Spleen (tissue), 7 donors: ENCODE results near the gene FBXO34.

Experiments used
- CTCF ChIP-seq, 11 experiments: fragments of 200-600 bp in 7 of 11; fragments of 450-650 bp in 4 of 11; sonication (generic) in 4 of 11; IDR thresholded peaks in 8 of 11; conservative IDR thresholded peaks in 3 of 11; 1 replicate in 7 of 11; 2 replicates in 4 of 11; pipeline versions ENCODE4 v1.4.0 to v1.8.0; 2016 to 2021; ENCODE audit warnings: antibody characterized with exemption in 11 of 11, inconsistent platforms in 4 of 11, mild to moderate bottlenecking in 1 of 11
- POLR2A ChIP-seq, 3 donors: fragments of 450-650 bp; IDR thresholded peaks; one replicate each; pipeline ENCODE4 v1.5.1; 2017; ENCODE audit warnings: antibody characterized with exemption in 3 of 3, mild to moderate bottlenecking in 1 of 3
- POLR2AphosphoS5 ChIP-seq, 3 donors: sonication (generic); formaldehyde crosslinking; IDR thresholded peaks; one replicate each; pipeline ENCODE4 v1.5.1; 2017; ENCODE audit warnings: antibody characterized with exemption in 3 of 3
- donor health status: DM: no; HTN: no; CAD: no; lungs with moderate emphysema.
- donor health status: DM: no; HTN: no; CAD: no.
- donor health status: DM: no; HTN: no; CAD: no.

GRCh38 chr14:55399852-55400251 is 128.6 kb downstream of the FBXO34 start:
- TF ChIP-seq CTCF (IDR thresholded peaks at IDR 0.05 in 8 of 11, conservative IDR thresholded peaks at IDR 0.05 in 3 of 11), result no peak
- TF ChIP-seq POLR2A (IDR thresholded peaks at IDR 0.05), result no peak
- no peak for TF ChIP-seq POLR2AphosphoS5 (IDR thresholded peaks at IDR 0.05)
